Stimulated activated CD4-positive, alpha-beta T cell treated with anti-CD3 and anti-CD28 coated beads, TNF-alpha, amount 100 ng/mL, for 24 hours (primary cell): ENCODE data around the gene SPSB1.
A peak's percentile ranks its signal among the peaks of the same experiment; 100 is the strongest.

Experiments
- DNase-seq, 3 experiments: peaks; one replicate each; pipeline ENCODE4 v3.0.0-alpha.2; 2020; ENCODE audit warnings: low read depth in 3 of 3

SPSB1 gene

DNA sequence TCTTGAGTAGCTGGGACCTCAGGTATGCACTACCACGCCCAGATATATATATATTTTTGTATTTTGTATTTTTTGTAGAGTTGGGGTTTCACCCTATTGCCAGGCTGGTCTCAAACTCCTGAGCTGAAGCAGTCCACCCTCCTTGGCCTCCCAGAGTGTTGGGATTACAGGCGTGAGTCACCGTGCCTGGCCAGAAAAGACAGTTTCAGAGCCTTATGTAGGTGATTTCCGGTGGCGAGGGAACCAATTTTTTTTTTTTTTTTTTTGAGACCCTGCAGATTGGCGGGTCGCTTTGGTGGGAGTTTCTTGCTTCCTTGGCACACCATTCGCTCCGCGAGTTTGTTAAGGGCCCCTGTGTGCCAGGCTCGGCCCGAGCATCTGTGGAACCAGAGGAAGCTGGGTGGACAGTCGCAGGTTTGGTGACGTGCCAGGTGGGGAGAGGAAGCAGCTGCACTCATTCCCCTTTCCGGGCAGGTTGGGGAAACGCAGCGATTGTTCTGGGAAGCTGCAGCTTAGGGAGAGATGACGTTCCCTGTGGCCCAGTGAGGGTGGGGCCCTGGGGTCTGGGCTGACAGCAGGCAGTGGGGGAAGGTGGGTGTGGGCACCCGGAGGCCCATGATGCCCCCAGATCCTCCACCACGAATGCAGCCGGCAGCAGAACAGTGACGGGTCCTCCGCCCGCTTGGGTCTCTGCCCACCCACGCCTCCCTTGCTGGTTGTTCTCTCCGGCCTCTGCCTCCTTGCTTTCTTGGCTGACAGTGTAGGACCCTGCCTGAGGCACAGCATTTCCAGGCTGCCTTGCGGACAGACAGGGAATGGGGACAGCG is 25.1 kb downstream of the SPSB1 start:
- peak in 1 of 3 experiments; percentile 5 for DNase-seq

DNA sequence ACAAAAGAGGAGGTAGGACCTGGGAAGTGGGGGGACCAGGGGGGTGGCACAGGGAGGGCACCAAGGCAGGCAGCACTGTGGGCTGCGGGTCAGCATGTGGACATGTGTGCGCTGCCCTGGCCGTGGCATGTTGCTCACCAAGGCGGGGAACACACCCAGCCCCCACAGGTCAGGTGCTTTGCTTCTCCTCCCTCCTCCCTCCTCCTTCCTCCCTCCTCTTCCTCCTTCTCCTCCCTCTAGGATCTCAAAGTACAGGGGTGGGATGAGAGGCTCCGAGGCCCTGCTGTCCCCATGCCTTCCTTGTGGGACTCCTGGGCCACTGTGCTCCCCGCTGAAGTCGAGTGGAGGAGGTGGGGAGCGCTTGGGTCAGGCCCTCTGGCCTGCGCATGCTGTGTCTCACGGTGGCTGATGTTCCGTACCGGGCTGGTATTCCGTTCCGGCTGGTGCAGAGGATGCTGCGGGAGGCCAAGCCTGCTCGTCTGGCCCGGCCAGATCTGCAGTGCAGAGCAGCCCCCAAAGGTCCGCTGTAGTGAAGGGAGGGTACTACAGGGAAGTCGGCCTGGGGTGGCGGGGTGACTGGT is 26.6 kb downstream of the SPSB1 start:
- DNase-seq, result no peak

DNA sequence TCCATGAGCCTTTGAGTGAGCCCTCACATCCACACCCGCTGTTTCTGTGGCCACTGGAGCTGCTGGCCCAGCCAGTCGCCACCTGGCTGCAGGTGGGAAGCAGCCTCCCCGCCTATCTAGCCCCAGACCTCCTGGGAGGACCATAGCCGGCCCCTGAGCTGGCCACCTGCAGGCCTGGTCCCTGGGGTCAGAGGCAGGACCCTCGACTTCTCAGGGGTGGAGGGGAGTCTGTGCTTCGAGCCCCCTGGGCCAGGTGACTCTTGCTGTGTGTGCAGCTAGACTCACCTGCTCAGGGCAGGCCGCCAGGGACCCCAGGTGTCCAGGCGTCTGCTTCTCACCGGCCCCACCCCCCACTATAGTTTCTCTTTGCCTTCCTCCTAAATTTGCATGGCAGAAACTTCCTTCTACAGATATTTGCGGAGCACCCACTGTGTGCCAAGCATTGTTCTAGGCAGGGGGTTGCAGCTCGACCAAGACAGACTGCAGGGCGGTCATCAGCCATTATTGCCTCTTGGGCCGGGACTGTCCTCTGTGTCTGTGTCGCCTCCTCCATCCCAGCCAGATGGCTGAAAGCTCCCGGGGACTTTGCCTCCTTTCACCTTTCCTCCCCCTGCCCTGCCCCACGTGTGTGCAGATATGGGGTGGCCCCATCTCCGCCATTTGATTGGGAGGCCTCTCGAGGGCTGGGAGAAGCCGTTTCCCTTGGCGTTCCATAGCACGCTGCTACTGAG is 27.3 kb downstream of the SPSB1 start:
- DNase-seq, result no peak

DNA sequence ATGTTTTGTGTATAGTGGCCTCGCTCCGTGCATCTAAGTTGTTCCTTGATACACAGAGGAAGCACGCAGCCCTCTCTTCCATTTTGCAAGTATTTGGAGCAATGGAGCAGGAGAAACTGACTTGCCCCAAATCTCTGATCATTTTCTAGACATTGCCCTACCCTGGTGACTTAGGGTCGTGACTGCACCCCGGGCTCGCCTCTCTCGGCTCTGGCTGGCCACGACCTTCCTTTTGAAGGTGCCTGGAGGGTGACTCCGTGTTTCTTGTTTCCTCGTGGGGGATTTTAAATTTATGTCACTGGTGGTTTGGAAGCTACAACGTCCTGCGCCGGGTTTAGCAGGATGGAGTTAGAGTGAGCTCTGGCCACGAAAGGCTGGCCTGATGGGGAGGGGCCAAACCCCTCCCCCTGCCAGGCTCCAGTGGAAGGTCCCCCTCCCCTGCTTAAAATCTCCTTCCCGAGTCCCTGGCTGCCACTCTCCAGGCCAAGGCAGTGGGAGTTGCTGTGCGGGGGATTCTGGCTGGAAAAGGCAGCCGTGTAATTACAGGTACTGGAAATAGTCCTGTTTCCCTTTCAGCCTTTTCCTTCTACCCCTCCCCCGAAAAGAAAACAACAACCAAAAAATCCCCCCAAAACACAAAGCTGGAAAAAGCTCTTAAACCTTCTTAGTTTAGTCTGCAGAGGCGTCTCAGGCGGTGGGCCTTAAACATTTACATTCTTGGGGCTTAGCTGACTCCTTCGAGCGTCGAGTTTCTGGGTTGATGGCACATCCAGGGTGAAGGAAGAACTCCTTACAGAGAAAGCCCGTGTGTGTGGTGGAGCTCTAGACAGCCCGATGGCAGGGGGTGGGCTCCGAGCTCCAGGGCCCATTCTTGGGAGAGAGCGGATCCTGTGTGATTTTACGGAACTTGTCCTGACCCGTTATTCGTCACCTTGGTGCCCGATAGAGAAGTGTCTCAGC is 28.1 kb downstream of the SPSB1 start:
- DNase-seq, result no peak

DNA sequence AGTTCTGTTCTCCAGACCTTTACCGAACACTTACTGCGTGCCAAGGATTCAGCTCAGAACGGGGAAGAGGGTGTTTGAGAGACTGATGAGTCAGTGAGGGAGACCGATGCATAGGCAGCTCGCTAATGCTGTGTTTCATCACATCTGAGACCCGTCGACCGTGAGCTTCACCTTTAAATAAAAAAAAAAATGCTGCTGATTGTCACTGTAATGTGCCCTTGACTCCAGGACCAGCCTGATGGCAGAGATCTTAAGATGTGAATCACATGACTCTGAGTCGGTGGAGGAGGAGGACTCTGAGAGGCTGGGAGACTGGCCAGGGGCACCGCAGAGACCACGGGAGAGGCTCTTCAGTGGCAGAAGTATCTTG is 28.8 kb downstream of the SPSB1 start:
- DNase-seq, result no peak

DNA sequence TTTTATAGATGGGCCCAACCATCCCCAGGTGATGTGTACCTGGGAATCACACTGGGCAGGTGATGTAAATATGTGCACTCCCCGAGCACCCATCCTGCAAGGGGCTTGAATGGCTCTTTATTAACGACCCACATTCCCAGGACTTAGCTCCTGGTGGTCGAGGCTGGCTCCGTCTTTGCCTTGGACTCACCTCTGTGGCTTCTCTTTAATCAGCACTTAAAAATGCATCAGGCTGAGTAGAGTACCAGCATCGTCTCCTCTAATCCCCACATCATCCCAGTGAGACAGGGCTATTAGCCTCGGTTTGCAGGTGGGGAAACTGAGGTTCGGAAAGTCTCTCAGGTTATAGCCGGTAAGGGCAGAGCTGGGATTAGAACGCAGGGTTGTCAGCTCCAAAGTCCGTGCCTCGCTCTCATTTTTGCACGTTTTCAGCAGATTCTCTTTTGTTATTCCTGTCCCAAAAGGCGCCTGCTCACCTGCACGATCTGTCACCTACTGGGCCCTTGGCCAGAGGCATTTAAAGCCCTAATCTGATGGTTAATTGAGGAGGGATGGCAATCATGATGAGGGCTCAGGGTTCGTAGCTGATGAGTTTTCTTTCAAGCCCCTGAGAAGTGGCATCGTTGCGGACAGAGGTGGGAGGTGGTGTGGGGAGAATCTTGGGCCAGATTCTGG is 29.4 kb downstream of the SPSB1 start:
- DNase-seq, result no peak

DNA sequence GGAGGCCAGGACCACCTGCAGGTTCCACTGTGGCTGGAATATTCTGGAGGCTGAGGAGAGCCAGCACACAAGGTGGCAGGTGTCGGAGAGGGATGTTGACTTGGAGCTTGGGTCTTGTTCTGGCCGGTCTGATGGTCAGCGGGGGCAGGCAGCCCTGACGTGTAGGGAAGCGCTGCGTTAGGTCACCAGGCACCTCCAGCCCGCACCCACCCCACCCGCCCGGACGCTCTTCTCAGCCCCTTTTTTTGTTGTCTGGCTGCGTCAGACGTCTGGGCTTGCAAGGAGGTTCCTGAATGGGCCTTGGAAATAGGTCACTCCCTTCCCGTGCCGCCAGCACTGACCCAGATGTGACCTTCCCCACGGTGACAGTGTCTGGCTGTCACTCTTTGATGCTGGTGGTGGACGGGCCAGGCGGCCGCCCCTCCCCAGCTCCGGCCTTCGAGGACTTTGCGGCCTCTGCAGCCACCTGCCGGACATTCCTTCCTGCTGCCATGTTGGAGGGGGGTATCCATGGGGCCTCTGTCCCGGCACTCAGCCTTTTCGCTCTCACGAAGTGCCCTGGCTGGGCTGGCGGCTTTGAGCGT is 30.1 kb downstream of the SPSB1 start:
- no peak for DNase-seq

DNA sequence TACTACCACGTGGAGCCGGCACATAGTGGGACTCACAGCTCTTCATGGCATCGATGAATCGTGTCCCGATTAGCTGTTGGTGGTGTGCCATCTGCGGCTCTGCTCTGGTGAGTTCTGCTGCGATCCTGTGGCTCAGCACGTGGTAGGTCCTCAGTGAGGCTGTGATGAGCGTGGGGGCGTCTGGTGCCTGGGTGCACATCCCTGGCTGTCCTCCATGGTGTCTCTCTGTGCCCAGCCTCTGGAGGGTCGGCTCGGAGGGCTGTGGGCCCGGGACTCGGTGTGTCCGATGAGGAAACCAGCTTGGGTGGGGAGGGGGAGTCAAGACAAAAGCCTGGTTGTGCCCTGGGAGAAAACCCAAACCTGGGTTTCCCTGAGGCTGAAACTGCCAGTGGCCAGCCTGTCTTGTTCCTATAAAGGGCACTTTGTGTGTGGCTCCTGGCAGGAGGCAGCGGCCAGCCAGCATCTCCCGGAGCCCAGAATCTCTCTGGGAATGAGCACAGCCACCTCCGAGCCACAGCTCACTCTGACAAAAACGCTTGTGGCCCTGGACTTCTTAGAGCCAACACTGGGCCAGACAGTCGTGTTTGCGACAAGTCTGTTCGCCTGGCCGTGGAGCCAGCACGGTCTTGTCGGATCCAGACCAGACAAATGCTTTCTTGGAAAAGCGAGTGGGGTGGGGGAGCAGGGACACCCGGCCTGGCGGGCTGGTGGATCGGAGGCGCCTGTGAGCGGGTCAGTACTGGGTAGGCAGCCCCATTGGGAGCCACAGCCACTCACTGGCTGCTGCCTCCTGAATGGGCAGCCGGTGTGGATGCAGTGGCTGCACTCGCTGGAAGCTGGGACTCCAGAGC is 31.8 kb downstream of the SPSB1 start:
- DNase-seq, result no peak

DNA sequence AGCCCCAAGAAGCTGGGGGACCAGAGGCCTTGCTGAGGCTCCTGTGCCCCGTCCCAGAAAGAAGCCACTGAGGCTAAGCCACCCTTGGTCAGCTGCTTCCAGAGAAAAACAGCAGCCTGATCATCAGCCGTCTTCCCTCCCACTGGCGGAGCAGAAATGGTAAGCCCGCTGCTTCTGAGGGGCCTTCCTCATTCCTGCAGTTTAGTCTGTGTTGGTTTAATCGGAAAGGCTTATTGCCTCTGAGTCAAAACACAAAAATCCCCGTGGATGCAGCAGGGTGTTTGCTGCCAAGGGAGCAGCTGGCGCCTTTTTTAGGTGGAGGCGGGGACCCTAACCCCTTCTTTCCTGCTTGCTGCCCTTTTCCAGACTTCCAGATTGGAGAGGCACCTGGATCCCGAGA is 33.9 kb downstream of the SPSB1 start:
- no peak for DNase-seq

DNA sequence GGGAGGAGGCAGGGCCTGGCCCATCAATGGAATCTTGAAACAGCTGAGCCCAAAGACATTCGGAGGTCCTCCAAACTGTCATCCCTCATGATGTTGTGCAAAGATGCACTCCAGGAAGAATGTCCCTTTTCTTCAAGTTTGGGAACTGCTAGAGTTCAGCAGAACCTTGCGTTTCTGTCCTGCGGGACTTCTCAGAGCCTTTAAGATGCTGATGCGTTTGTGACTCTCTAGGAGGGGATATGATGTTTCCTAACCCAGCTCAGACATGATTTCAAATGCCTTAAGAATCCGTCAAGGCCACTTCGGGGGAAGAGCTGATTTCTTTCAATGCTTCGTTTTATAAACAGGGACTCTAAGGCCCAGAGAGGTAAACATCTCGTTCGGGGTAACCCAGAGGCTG is 35.5 kb downstream of the SPSB1 start:
- no peak for DNase-seq

DNA sequence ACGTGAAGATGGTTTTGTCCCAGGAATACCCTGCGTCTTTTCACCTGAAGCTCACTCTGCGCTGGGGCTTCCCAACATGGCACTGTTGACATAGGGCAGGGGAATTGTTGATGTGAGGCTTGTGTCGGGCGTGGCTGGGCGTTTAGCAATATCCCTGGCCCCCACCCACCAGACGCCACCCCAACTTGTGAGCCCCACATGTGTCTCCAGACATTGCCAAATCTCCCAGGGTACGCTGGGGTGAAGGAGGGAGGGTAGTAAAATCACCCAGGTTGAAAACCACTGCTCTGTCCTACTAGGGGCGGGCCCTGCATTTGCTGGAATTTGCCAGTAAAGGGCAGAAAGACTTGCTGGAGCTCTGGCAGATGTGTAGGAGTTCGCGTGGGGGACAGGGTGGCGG is 36.0 kb downstream of the SPSB1 start:
- DNase-seq, result no peak

DNA sequence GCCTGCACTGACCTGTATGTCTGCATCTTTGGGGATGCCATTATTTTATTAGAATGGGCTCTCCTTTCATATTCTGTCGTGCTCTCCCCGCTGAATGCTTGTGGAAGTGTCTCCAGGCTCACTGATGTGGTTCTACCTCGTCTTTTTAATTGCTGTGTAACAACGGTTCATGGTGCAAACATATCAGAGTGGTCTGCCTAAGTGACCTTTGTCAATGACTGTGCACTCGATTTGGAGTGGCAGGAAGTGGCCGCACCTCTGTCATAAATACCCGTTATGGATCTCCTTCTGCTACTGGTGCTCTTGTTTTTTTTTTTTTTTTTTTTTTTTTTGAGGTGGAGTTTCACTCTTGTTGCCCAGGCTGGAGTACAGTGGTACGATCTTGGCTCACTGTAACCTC is 38.3 kb downstream of the SPSB1 start:
- no peak for DNase-seq

DNA sequence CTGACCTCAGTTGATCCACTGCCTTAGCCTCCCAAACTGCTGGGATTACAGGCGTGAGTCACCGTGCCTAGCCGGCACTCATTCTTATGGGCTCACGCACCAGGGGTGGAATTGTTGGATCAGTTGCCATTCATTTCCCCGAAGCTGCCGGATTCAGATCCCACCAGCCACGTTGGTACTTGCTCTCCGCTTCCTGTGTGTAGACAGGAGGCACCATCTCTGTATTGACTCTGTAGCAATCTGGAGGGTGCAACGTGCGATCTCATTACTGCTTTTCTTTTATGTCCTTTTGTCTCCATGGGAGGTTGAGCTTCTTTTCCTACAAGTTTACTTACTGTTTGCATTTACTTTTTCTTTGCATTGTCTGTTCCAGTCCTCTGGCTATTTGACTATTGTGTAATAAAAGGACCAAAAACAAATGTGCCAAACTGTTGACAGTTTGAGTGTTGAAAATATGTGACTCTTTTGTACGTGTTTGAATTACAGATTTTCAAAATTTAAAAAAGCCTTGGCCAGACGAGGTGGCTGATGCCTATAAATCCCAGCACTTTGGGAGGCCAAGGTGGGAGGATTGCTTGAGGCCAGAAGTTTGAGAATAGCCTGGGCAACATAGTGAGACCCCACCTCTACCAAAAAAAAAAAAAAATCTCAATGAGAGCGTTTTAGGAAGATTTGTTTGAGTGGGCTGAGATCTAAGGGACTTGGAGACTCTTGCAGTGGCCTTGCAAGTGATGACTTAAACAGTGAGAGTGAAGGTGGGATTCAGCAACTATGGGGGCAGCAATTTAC is 39.1 kb downstream of the SPSB1 start:
- no peak for DNase-seq

DNA sequence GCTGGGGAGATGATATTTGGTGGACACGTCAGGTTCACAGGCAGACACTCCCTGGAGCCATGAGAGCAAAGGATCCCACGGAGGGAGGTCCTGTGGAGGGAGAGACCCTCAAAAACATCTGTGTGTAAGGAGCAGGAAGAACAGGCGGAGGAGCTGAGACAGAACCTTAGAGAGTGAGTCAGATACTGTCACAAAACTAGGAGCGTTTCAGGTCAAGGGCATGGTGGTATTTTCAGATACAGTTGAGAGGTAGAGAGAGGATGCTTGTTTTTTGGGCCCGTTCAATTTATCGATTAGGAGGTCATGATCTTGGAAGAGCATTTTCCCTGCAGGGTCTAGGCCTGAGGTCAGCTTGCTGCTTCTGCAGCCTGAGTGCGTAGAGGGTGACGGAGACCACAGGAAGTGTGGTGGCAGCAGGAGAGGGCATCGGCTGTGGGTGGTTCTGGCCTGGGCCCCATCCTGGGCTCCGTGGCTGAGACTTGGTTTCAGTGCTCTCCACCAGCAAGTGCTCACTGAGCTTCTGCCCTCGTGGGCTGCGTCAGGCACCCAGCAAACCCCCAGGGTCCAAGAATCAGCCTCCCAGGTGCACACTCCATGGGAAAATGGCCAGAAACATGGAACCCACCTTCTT is 39.9 kb downstream of the SPSB1 start:
- DNase-seq, result no peak

DNA sequence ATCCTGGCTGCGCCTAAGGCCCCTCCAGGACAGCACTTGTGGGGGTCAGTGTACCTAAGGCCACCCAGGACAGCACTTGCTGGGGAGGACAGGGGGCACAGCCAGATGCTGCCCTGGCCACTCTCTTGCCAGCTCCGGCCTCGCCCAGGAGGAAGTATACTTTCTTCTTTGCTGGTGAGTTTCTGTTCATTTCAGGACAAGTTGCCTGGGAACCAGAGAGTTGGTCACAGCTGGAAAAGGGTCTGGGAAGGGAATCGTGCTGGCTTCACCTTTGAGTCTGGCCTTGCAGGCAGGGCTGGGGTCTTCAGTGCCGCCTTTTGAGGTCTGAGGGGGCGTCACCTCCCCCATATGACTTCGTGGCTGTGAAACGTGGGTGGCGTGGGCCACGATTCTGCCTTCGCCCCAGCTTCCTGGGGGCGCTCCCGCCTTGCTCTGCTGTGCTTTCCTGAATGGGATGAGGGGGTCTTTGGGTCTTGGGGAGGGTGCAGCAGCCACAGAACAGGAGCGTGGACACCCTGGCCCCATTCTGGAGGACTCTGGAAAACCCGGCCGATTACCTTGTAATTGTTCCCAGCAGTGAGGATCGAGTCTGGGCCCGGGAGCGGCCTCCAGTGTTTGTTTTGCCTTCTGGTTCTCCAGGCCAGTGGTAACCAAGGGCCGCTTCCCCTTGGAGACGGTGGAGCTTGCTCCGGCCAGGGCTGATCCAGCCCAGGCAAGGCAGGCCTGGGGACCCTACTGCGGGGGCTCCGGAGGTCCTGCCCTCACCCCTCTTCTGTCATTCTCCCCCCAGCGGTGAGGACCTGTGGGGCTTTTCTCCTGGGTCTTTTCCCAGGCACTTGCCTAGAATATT is 45.9 kb downstream of the SPSB1 start:
- no peak for DNase-seq

DNA sequence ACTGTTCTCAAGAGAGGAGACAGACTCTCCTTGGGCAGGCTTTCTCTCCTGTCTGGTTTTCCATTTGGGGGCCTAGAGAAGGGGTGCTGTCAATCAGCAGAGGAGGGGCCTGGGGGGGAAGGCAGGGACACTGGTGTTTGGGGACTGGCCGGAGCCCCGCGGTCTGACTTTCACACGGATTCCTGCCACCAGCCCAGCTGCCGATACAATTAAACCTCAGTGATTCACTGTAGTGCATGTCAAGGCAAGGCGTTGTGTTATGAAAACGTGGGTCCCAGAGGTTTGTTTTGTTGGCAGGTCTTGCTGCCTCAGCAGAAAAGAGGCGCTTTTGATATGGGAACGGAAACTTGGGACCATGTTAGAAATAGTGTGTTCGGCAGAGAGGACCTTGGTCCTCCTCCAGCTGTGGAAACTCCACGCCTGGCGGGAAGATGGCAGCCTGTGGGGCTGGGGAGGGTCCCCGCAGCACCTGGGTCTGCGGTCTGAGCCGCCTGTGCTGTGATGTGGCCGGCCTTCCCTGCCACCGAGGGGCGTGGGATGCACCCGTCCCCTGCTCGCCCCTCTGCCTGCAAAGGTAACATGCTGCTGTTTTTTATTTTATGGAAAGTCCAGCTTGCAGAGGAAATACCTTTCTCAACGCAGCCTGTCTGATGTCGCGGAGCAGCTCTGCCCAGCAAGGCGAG is 47.6 kb downstream of the SPSB1 start:
- no peak for DNase-seq

DNA sequence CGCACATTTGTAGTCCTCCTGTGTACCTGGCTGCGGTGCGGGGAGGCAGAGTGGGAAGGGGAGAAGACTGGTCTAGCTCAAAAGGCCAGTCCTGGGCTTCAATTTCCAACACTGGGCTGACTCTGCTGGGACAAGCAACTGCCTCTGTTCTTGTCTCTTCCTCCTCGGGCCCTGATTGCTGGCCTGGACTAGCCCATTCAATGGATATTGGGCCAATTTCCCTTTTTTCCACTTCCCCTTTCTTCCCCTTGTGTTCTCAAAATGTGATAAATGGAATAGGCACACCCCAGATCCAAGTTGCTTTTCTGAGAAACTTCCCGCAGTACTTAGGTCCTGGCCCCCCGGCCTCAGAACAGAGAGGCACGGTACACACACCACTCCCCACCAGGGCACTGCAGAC is 48.2 kb downstream of the SPSB1 start:
- DNase-seq, result no peak
